ENCODE measurements around the gene RAB33A.
"Not testable (repeated sequence)": the region's sequence is repeated elsewhere in the genome, so short reads cannot be mapped to it uniquely, and the experiment has no call there.

Gene RAB33A

GRCh38 chrX:130172127-130172845 is 524 bp downstream of the RAB33A start:
- peak; percentile 10 for DNase-seq (ENCODE audit: low spot score)

- peak; percentile 45 for DNase-seq (ENCODE audit: low spot score)
These were observed 1.6 kb downstream of the RAB33A start for GRCh38 chrX:130173190-130173895.

- DNase-seq (ENCODE audit: low spot score): peak; percentile 32
These were observed 2.4 kb downstream of the RAB33A start for GRCh38 chrX:130174045-130174704.

GRCh38 chrX:130174937-130175336 is 3.2 kb downstream of the RAB33A start:
- DNase-seq (ENCODE audit: low spot score): no peak

- DNase-seq (ENCODE audit: low spot score): no peak
These were observed 4.6 kb downstream of the RAB33A start for GRCh38 chrX:130176354-130176776.

GRCh38 chrX:130176942-130177341 is 5.2 kb downstream of the RAB33A start:
- DNase-seq (ENCODE audit: low spot score): no peak

GRCh38 chrX:130179170-130179569 is 7.4 kb downstream of the RAB33A start:
- DNase-seq (ENCODE audit: low spot score): peak; percentile 88

GRCh38 chrX:130179579-130180215 is 7.9 kb downstream of the RAB33A start:
- DNase-seq (ENCODE audit: low spot score): peak; percentile 7

GRCh38 chrX:130184168-130184567 is 12.4 kb downstream of the RAB33A start:
- no peak for DNase-seq (ENCODE audit: low spot score)

GRCh38 chrX:130184857-130185256 is 13.1 kb downstream of the RAB33A start:
- DNase-seq (ENCODE audit: low spot score): no peak

GRCh38 chrX:130186651-130187050 is 14.9 kb downstream of the RAB33A start:
- DNase-seq (ENCODE audit: low spot score): no peak

GRCh38 chrX:130190801-130191200 is 19.0 kb downstream of the RAB33A start:
- DNase-seq (ENCODE audit: low spot score): no peak

GRCh38 chrX:130196466-130196865 is 24.7 kb downstream of the RAB33A start:
- DNase-seq (ENCODE audit: low spot score): no peak

- DNase-seq (ENCODE audit: low spot score): no peak
These were observed 25.7 kb downstream of the RAB33A start for GRCh38 chrX:130197464-130197863.

GRCh38 chrX:130204647-130205046 is 32.9 kb downstream of the RAB33A start:
- DNase-seq (ENCODE audit: low spot score): no peak

GRCh38 chrX:130211415-130212186 is 39.8 kb downstream of the RAB33A start:
- no peak for DNase-seq (ENCODE audit: low spot score)

GRCh38 chrX:130212371-130212770 is 40.6 kb downstream of the RAB33A start:
- no peak for DNase-seq (ENCODE audit: low spot score)

- no peak for DNase-seq (ENCODE audit: low spot score)
These were observed 41.6 kb downstream of the RAB33A start for GRCh38 chrX:130213376-130213775.

GRCh38 chrX:130216320-130216719 is 44.6 kb downstream of the RAB33A start:
- DNase-seq (ENCODE audit: low spot score): no peak

- no peak for DNase-seq (ENCODE audit: low spot score)
These were observed 53.0 kb downstream of the RAB33A start for GRCh38 chrX:130224810-130225209.

GRCh38 chrX:130228871-130229270 is 57.1 kb downstream of the RAB33A start:
- DNase-seq (ENCODE audit: low spot score): no peak

- not testable (repeated sequence) for DNase-seq (ENCODE audit: low spot score)
These were observed 59.4 kb downstream of the RAB33A start for GRCh38 chrX:130231184-130231583.

All from cerebellar cortex (tissue), 1 donor.